GM21786 (cell line): ENCODE data around the gene PPIL1.

ENCODE experiments used
- ATAC-seq: cut with Tn5 transposase; IDR thresholded peaks from one replicate; pipeline ENCODE4 v1.9.1; 2021; ENCODE audit not compliant: unreplicated experiment

The PPIL1 gene

GRCh38 chr6:36888654-36889481 lies 14.3 kb upstream of the PPIL1 start:
- ATAC-seq = no peak

- ATAC-seq = no peak
Measured at GRCh38 chr6:36888115-36888643, 13.6 kb upstream of the PPIL1 start.

GRCh38 chr6:36886950-36887618 lies 12.5 kb upstream of the PPIL1 start:
- no peak for ATAC-seq

DNA sequence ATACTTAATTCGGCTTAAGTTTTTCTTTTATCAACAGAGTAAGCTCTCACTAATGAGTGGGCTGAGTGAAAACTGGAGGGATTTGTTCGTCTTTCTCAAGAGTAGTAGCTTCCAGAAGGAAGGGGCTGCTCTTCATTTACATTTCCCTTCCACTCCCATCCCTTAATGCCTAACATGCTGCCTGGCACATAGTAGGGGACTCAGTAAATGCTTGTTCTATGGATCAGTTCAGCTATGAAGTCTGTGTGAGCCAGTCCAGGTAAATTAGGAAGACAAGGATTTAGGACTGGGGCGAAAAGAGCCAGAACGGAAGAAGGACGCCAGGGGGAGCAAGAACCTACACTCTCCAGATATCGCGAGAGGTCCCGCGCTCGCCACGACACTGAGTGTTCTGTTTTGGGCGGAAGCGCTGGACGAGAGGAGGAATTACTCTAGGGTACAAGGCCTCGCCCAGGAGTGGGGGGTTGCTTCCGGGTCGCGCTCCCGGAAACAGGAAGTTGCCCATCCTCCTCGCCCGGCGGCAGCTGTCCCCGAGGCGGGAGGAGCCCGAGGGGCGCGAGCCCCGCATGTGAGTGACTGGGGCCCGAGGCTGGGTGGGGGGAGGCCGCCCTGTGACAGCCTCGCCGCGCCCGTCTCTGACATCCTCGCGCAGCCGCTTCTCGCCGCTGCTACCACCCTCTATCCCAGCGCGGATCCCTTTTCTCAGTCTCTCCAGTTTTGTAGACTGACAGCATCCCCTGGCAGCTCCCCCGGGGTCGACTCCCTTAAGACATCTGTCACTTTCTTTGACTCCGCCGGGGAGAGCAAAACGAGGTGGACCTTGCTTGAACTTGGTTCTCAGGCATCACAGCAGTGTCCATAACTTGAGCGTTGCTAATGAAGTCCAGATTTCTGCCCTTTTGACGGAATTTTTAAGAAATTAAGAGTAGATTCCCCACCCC lies 11.1 kb upstream of the PPIL1 start, which contains the start of gene C6orf89:
Gene C6orf89, plus strand, starts transcription at position 492 of the 941 bp plus-strand sequence. CDS start 13,493 bp downstream, outside the sequence.
- peak; percentile 99 for ATAC-seq

GRCh38 chr6:36884610-36885009 lies 10.0 kb upstream of the PPIL1 start:
- no peak for ATAC-seq

- ATAC-seq = no peak
Measured at GRCh38 chr6:36875250-36875633, 639 bp upstream of the PPIL1 start.

GRCh38 chr6:36873612-36874442 lies 776 bp downstream of the PPIL1 start:
- ATAC-seq = no peak

DNA sequence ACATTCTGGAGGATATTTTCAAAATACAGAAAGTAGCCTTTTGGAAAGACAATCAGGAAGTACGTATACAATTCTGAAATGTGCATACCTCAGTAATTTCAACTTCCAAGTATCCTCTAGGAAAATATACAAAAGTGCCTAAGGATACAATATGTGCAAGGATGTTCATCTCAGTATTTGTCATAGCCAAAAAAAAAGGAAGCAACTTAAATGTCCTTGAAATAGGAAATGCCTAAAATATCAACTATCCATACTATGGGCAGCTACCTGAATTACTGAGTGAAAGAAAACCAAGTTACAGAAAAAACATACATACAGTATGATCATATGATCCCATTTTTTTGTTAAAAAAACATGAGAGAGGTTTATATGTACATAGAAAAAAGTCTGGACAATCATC lies 1.5 kb downstream of the PPIL1 start:
- no peak for ATAC-seq

DNA sequence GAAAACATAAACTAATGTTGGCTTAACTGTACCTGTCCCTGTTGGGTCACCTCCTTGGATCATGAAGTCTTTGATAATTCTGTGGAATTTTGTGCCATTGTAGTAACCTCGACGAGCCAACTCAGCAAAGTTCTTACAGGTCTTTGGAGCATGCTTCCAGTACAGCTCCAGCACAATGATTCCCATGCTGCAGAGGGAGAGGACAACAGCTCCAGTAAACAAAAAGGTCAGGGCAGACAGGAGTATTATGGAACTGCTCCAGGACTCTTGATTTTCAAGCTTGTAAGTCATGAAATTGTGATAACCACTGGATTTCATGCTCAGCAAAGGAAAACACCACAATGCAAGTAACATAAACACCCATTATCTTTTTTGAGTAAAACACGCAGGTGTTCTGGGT lies 2.9 kb downstream of the PPIL1 start:
- ATAC-seq = no peak

- no peak for ATAC-seq
Measured at GRCh38 chr6:36867471-36868224, 7.0 kb downstream of the PPIL1 start.

DNA sequence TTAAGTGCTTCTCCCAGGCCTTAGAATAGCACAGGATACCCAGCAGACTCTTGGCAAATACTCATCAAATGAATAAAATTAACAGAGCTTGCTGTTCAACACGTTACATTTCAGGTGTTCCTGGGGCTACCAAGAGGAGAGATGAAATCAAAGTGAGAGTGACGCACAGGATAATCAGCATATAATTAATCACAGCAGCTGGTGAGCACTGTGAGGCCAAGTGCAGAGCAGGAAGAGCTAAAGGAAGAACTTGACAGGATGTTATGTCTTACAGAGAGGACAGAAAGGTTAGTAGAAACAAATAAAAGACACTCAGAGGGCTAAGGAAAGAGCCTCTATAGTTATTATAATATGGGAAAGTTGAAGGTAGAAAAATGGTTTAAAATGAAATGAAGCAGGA lies 8.8 kb downstream of the PPIL1 start:
- ATAC-seq = no peak

- no peak for ATAC-seq
Measured at GRCh38 chr6:36863670-36864540, 10.7 kb downstream of the PPIL1 start.

GRCh38 chr6:36862848-36863382 lies 11.7 kb downstream of the PPIL1 start:
- no peak for ATAC-seq

DNA sequence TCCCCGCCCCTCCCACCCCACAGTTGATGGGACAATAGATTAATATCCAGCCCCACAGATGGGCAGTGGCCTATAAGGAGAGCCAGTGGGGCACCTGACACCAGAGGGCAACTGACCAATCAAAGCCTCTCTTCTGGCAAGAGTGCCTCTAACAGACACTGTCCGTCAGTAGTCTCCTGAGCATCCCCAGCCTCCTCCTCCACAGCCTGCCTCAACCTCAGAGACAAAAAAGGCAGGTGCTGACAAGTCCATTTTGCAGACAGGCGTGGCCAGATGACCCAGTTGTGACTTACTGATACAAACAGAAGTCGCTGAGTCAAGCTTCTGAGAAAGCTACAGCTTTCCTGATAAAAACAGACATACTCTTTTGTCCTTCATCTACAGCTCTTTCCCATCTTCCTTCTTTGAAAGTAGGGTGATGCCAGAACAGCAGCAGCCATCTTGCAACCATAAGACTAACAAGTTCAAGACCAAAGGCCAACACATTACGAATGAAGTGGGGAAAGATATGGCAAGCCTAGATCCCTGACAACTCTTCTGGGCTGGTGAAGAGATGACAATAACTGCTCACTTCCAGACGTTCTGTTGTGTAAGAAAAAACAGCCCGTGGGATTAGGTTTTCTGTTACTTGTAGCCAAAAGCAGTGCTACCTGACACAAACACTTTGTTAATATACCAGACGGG lies 12.3 kb downstream of the PPIL1 start:
- no peak for ATAC-seq

- no peak for ATAC-seq
Measured at GRCh38 chr6:36860126-36860525, 14.5 kb downstream of the PPIL1 start.

DNA sequence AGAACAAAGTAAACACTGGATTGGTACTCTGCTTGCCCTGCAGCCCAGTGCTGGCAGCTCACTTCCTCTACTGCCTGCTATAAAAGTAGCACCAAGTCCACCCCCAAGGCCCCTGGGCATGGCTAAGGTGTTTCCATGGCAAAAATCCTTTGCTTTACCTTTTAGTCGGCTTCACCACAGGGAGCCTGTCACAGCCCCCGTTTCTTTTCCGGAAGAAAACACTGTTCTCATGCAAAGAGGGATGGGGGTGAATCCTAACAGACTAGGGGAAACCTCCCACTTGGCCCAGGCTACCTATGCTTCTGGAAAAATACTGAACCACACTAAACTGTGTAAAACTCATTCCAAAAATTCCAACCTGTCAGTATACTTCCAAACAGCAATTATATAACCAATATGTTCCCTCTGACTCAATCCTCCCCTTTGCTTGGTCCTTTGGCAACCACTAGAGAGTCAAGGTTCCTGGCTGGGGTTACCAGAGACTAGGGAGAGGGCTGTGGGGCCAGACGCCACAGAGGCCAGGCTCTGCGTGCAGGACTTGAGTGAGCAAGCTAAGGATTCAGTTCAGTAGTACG lies 16.1 kb downstream of the PPIL1 start:
- ATAC-seq = no peak

- no peak for ATAC-seq
Measured at GRCh38 chr6:36857325-36857724, 17.3 kb downstream of the PPIL1 start.
